ENCODE data around the gene GTF2F1.

GTF2F1 gene

GRCh38 chr19:6334490-6335285 lies 58.3 kb downstream of the GTF2F1 start:
- H3K4me3 ChIP-seq (ENCODE audit: low read length) = no peak overlapping the region
- no peak for TF ChIP-seq ZNF274 (IDR thresholded peaks at IDR 0.05; ENCODE audit: low read depth, low read length)

GRCh38 chr19:6333439-6333838 lies 59.5 kb downstream of the GTF2F1 start, which contains the start of gene ACER1:
Gene ACER1 (minus strand): TSS chr19:6333612. CDS start chr19:6333551, 61 bp downstream.
- TF ChIP-seq ZNF274 (IDR thresholded peaks at IDR 0.05; ENCODE audit: low read depth, low read length) = no peak
- no peak within 1 kb of the TSS for H3K4me3 ChIP-seq (ENCODE audit: low read length)
